NCI-H2029 treated with DMSO at 0.1 percent for 48 hours (cell line): ENCODE results near the gene FAM227B.
"Not testable (repeated sequence)": the region's sequence is repeated elsewhere in the genome, so short reads cannot be mapped to it uniquely, and the experiment has no call there.

Experiments used
- DNase-seq: peaks from one replicate; lab custom pipeline; 2025; lab: John Stamatoyannopoulos, UW

The FAM227B gene

GRCh38 chr15:49370782-49371181, 249.8 kb downstream of the FAM227B start:
- no peak for DNase-seq

- DNase-seq: no peak
Observed at GRCh38 chr15:49366496-49366895, 254.1 kb downstream of the FAM227B start.

- no peak for DNase-seq
Observed at GRCh38 chr15:49361370-49361769, 259.2 kb downstream of the FAM227B start.

- DNase-seq: not testable (repeated sequence)
Observed at GRCh38 chr15:49354439-49354838, 266.2 kb downstream of the FAM227B start.

GRCh38 chr15:49343546-49343945, 277.1 kb downstream of the FAM227B start:
- DNase-seq: no peak

GRCh38 chr15:49339656-49340055, 281.0 kb downstream of the FAM227B start:
- DNase-seq: no peak

- DNase-seq: no peak
Observed at GRCh38 chr15:49331951-49332350, 288.7 kb downstream of the FAM227B start.

GRCh38 chr15:49331442-49331841, 289.2 kb downstream of the FAM227B start:
- DNase-seq: no peak

GRCh38 chr15:49330166-49330565, 290.5 kb downstream of the FAM227B start:
- no peak for DNase-seq

- DNase-seq: no peak
Observed at GRCh38 chr15:49328941-49329340, 291.7 kb downstream of the FAM227B start.

GRCh38 chr15:49327927-49328326, 292.7 kb downstream of the FAM227B start:
- no peak for DNase-seq

- no peak for DNase-seq
Observed at GRCh38 chr15:49323207-49323606, 297.4 kb downstream of the FAM227B start.

GRCh38 chr15:49320351-49320750, 300.3 kb downstream of the FAM227B start:
- DNase-seq: no peak

- DNase-seq: no peak
Observed at GRCh38 chr15:49315391-49315823, 305.2 kb downstream of the FAM227B start.

GRCh38 chr15:49314716-49315115, 305.9 kb downstream of the FAM227B start:
- no peak for DNase-seq

- no peak for DNase-seq
Observed at GRCh38 chr15:49313650-49314049, 307.0 kb downstream of the FAM227B start.

GRCh38 chr15:49309889-49310288, 310.7 kb downstream of the FAM227B start:
- no peak for DNase-seq

- no peak for DNase-seq
Observed at GRCh38 chr15:49308686-49309085, 311.9 kb downstream of the FAM227B start.

GRCh38 chr15:49306551-49306950, 314.1 kb downstream of the FAM227B start:
- DNase-seq: no peak

GRCh38 chr15:49303003-49303402, 317.6 kb downstream of the FAM227B start:
- DNase-seq: no peak

- DNase-seq: no peak
Observed at GRCh38 chr15:49301562-49301961, 319.1 kb downstream of the FAM227B start.

- no peak for DNase-seq
Observed at GRCh38 chr15:49300856-49301255, 319.8 kb downstream of the FAM227B start.

GRCh38 chr15:49297584-49297983, 323.0 kb downstream of the FAM227B start:
- DNase-seq: no peak

GRCh38 chr15:49296258-49296657, 324.4 kb downstream of the FAM227B start:
- no peak for DNase-seq

GRCh38 chr15:49293941-49294340, 326.7 kb downstream of the FAM227B start:
- DNase-seq: no peak
